PC-9 (cell line): ENCODE results near the gene SEMA3E. TPM values are rescaled to one million over a fixed set of nuclear protein-coding genes. Genes with fewer than 3 reads are reported as not detected.
A peak's percentile ranks its signal among the peaks of the same experiment; 100 is the strongest.

Experiments
- BruUV-seq: library from RNA; stranded (reverse); fragments of 400-500 nt; replicated peaks from 2 replicates; lab custom pipeline; 2021; lab: Mats Ljungman, UMichigan
- CTCF ChIA-PET: fragments of 300-600 bp; sonication (Branson Sonifier 250); formaldehyde crosslinking; loops from one replicate; lab custom pipeline; 2022; ENCODE audit warnings: antibody characterized with exemption; lab: Charles Lee
- POLR2A ChIA-PET: fragments of 300-600 bp; sonication (Branson Sonifier 250); formaldehyde crosslinking; loops from one replicate; lab custom pipeline; 2022; ENCODE audit warnings: antibody characterized with exemption; ENCODE audit not compliant: unreplicated experiment; lab: Charles Lee
- DNase-seq, 2 experiments: peaks; one replicate each; pipeline versions ENCODE4 v3.0.0 to v3.0.0-alpha.2; 2015 to 2022; ENCODE audit warnings: mixed read lengths in 1 of 2
- H2AFZ ChIP-seq: fragments of 200-600 bp; sonication (generic); 2 replicates; pipeline ENCODE4 v1.8.1; 2017; ENCODE audit warnings: antibody characterized with exemption
- H3F3A ChIP-seq: fragments of 200-600 bp; sonication (generic); 2 replicates; pipeline ENCODE4 v1.8.1; 2017; ENCODE audit warnings: antibody characterized with exemption, mild to moderate bottlenecking, low read depth; ENCODE audit not compliant: insufficient read depth
- H3K27ac ChIP-seq: fragments of 200-600 bp; sonication (generic); 2 replicates; pipeline ENCODE4 v1.6.1; 2016; ENCODE audit warnings: mixed run types
- H3K27me3 ChIP-seq: fragments of 200-600 bp; sonication (generic); 2 replicates; pipeline ENCODE4 v1.6.1; 2016; ENCODE audit warnings: low read depth, mixed run types; ENCODE audit not compliant: insufficient read depth
- H3K36me3 ChIP-seq: fragments of 200-600 bp; sonication (generic); 2 replicates; pipeline ENCODE4 v1.6.1; 2016; ENCODE audit warnings: low read depth, mixed run types
- H3K4me1 ChIP-seq: fragments of 200-600 bp; sonication (generic); replicated peaks from 2 replicates; pipeline ENCODE4 v1.6.1; 2016; ENCODE audit warnings: mixed run types; ENCODE audit not compliant: insufficient read depth
- H3K4me2 ChIP-seq: fragments of 200-600 bp; sonication (generic); 2 replicates; pipeline ENCODE4 v1.6.1; 2017; ENCODE audit warnings: mixed run types
- H3K4me3 ChIP-seq: fragments of 200-600 bp; sonication (generic); 2 replicates; pipeline ENCODE4 v1.6.1; 2016; ENCODE audit warnings: mixed run types
- H3K79me2 ChIP-seq: fragments of 200-600 bp; sonication (generic); 2 replicates; pipeline ENCODE4 v1.6.1; 2017; ENCODE audit warnings: low read depth, mixed run types
- H3K9me2 ChIP-seq: fragments of 200-600 bp; sonication (generic); 2 replicates; pipeline ENCODE4 v1.8.1; 2017; ENCODE audit warnings: mild to moderate bottlenecking; ENCODE audit not compliant: insufficient read depth
- H3K9me3 ChIP-seq: fragments of 200-600 bp; sonication (generic); 2 replicates; pipeline ENCODE4 v1.8.1; 2016; ENCODE audit warnings: low read depth; ENCODE audit not compliant: insufficient read depth
- H4K20me1 ChIP-seq: fragments of 200-600 bp; sonication (generic); 2 replicates; pipeline ENCODE4 v1.8.1; 2017; ENCODE audit not compliant: insufficient read depth
- EZH2 ChIP-seq: fragments of 200-600 bp; sonication (generic); IDR thresholded peaks from 2 replicates; pipeline ENCODE4 v1.8.0; 2017; ENCODE audit warnings: antibody characterized with exemption, low read depth
- intact Hi-C: fragments of 100-400 bp; cut with micrococcal nuclease; formaldehyde crosslinking; loops from one replicate; pipeline ENCODE4 v1.10.0; 2022; ENCODE audit not compliant: unreplicated experiment
- total RNA-seq: library from RNA; stranded (reverse); gene quantifications from 2 replicates; pipeline ENCODE4 v1.2.3, GENCODE V29; 2021
- TF ChIP-seq, protein P1 (sequence below): fragments of 200-600 bp; sonication (generic); conservative IDR thresholded peaks from 2 replicates; pipeline ENCODE4 v1.6.1; 2017; ENCODE audit warnings: mixed run types, antibody characterized with exemption, mild to moderate bottlenecking, moderate library complexity

The SEMA3E gene
- total RNA-seq, 1 experiment from 2014 or later: 2.1 TPM

- intact Hi-C loops: no loop called here
- H2AFZ ChIP-seq: no peak overlapping the region
- no peaks in the 10 kb centered on the region for H3K4me1 ChIP-seq
- CTCF ChIA-PET: no interaction called here
- no peak overlapping the region for H3K4me2 ChIP-seq
- POLR2A ChIA-PET: interaction anchor here (0.5 kb wide), 1 partner anchor 129 kb away, joined by 4 read pairs; no protein-coding TSS in a partner anchor
- no peaks in the 10 kb centered on the region for H3K9me3 ChIP-seq
- no peaks in the 10 kb centered on the region for H3F3A ChIP-seq
- BruUV-seq: no TSS peak
- no peaks in the 10 kb centered on the region for H3K79me2 ChIP-seq
- no peaks in the 10 kb centered on the region for H3K9me2 ChIP-seq
- H3K27ac ChIP-seq: no peak overlapping the region
- H3K4me3 ChIP-seq: no peak overlapping the region
- no peaks in the 10 kb centered on the region for H3K27me3 ChIP-seq
- H4K20me1 ChIP-seq: no peaks in the 10 kb centered on the region
- no peaks in the 10 kb centered on the region for H3K36me3 ChIP-seq
- no peak for DNase-seq
- TF ChIP-seq EZH2: no peak
- TF ChIP-seq, protein P1, sequence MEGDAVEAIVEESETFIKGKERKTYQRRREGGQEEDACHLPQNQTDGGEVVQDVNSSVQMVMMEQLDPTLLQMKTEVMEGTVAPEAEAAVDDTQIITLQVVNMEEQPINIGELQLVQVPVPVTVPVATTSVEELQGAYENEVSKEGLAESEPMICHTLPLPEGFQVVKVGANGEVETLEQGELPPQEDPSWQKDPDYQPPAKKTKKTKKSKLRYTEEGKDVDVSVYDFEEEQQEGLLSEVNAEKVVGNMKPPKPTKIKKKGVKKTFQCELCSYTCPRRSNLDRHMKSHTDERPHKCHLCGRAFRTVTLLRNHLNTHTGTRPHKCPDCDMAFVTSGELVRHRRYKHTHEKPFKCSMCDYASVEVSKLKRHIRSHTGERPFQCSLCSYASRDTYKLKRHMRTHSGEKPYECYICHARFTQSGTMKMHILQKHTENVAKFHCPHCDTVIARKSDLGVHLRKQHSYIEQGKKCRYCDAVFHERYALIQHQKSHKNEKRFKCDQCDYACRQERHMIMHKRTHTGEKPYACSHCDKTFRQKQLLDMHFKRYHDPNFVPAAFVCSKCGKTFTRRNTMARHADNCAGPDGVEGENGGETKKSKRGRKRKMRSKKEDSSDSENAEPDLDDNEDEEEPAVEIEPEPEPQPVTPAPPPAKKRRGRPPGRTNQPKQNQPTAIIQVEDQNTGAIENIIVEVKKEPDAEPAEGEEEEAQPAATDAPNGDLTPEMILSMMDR: no peak
Measured at GRCh38 chr7:83509255-83510021, 139.5 kb downstream of the SEMA3E start.

DNA sequence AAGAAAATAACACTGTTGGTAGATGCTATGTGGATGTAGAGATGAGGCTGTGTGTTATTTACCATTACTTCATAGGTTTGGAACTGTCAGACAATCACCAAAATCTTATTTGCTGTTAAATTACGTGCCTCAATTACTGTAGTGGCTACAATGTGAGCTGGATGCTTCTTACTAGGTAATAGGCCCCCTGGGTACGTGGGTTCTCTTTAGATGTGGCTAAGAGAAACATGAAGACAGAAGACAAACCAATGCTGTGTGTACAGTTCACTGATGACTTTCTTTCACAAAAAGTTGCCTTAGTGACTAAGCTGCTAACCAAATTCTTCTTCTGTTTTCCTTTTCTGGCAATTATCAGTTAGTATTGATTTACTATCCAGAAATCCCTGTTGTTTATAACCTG lies 144.6 kb downstream of the SEMA3E start:
- no peak for DNase-seq
- H2AFZ ChIP-seq: peak overlapping the region; percentile 53
- TF ChIP-seq EZH2: no peak
- TF ChIP-seq, protein P1: no peak
- no peaks in the 10 kb centered on the region for H3K9me2 ChIP-seq
- no peaks in the 10 kb centered on the region for H3K9me3 ChIP-seq
- no TSS peak for BruUV-seq
- no peaks in the 10 kb centered on the region for H3K36me3 ChIP-seq
- H3K4me2 ChIP-seq: no peak overlapping the region
- H3K4me3 ChIP-seq: no peak overlapping the region
- ChIA-PET CTCF (no interaction called here), POLR2A (no interaction called here)
- no peaks in the 10 kb centered on the region for H3K4me1 ChIP-seq
- H3F3A ChIP-seq: no peaks in the 10 kb centered on the region
- intact Hi-C loops: no loop called here
- H3K27me3 ChIP-seq: no peaks in the 10 kb centered on the region
- H4K20me1 ChIP-seq: no peaks in the 10 kb centered on the region
- no peak overlapping the region for H3K27ac ChIP-seq
- no peaks in the 10 kb centered on the region for H3K79me2 ChIP-seq

GRCh38 chr7:83502636-83503035 lies 146.3 kb downstream of the SEMA3E start:
- no peaks in the 10 kb centered on the region for H3K27me3 ChIP-seq
- no peaks in the 10 kb centered on the region for H3F3A ChIP-seq
- no peak for TF ChIP-seq EZH2
- TF ChIP-seq, protein P1: no peak
- H3K4me2 ChIP-seq: no peak overlapping the region
- H3K4me1 ChIP-seq: no peaks in the 10 kb centered on the region
- no peaks in the 10 kb centered on the region for H4K20me1 ChIP-seq
- H3K27ac ChIP-seq: no peak overlapping the region
- H3K9me2 ChIP-seq: no peaks in the 10 kb centered on the region
- no peaks in the 10 kb centered on the region for H3K36me3 ChIP-seq
- H2AFZ ChIP-seq: no peak overlapping the region
- H3K9me3 ChIP-seq: no peaks in the 10 kb centered on the region
- H3K79me2 ChIP-seq: no peaks in the 10 kb centered on the region
- intact Hi-C loops: no loop called here
- H3K4me3 ChIP-seq: no peak overlapping the region
- CTCF ChIA-PET: no interaction called here
- DNase-seq: no peak
- POLR2A ChIA-PET: no interaction called here
- BruUV-seq: no TSS peak
